ENCODE results near the gene ASCC3. TPM values are rescaled to one million over a fixed set of nuclear protein-coding genes. Genes with fewer than 3 reads are reported as not detected.
A peak's percentile ranks its signal among the peaks of the same experiment; 100 is the strongest.

ASCC3 gene
- total and polyA plus RNA-seq, 2 experiments from 2014 or later = 92.9 to 129 TPM

- TF ChIP-seq EZH2phosphoT487 (IDR thresholded peaks at IDR 0.05; ENCODE audit: unreplicated experiment) (no peak), REST (IDR thresholded peaks at IDR 0.05; ENCODE audit: unreplicated experiment) (no peak), ZNF114 (CRISPR knock-in tag; IDR thresholded peaks at IDR 0.05) (no peak), JUNB (IDR thresholded peaks at IDR 0.05; ENCODE audit: unreplicated experiment) (no peak), CTCF (conservative IDR thresholded peaks at IDR 0.05; ENCODE audit: low read depth in 2 of 2) (no peak)
Measured at GRCh38 chr6:100670056-100670455, 211.1 kb downstream of the ASCC3 start (continued).

- DNase-seq (ENCODE audit: low spot score) (peak; percentile 15), ATAC-seq (no peak; the same call in 2 of the 3 replicates)
- H3K4me1 Mint-ChIP-seq = peaks cover 21% of the 10 kb centered on the region
- Histone ChIP-seq H2AFZ (no peak overlapping the region), H3K27ac (ENCODE audit: low read depth) (peak overlapping the region; percentile 11), H3K4me3 (no peak overlapping the region), H3K9me2 (ENCODE audit: insufficient read depth) (no peaks in the 10 kb centered on the region), H3F3A (replicated peaks; ENCODE audit: low read depth) (no peaks in the 10 kb centered on the region), H4K20me1 (replicated peaks; ENCODE audit: insufficient read depth) (no peaks in the 10 kb centered on the region), H3K79me2 (replicated peaks; ENCODE audit: insufficient read depth) (no peaks in the 10 kb centered on the region), H3K27me3 (ENCODE audit: insufficient read depth) (no peaks in the 10 kb centered on the region), H3K4me2 (no peak overlapping the region), H3K36me3 (ENCODE audit: insufficient read depth) (no peaks in the 10 kb centered on the region), H3K4me1 (ENCODE audit: insufficient read depth) (peaks cover 20% of the 10 kb centered on the region)
- no peaks in the 10 kb centered on the region for H3K9me3 Mint-ChIP-seq
- peaks cover 2% of the 10 kb centered on the region for H3K27me3 Mint-ChIP-seq (ENCODE audit: insufficient read depth, low read depth, poor library complexity)
- H3K4me3 Mint-ChIP-seq = no peak overlapping the region
- no peaks in the 10 kb centered on the region; the same call in 2 of the 3 replicates for H3K36me3 Mint-ChIP-seq (ENCODE audit: low read depth)
- 0 out of 2 replicates have a peak overlapping the region, but pooled peaks have one; percentile 50 for H3K27ac Mint-ChIP-seq
- TF ChIP-seq EZH2phosphoT487 (IDR thresholded peaks at IDR 0.05; ENCODE audit: unreplicated experiment) (no peak), CTCF (conservative IDR thresholded peaks at IDR 0.05; ENCODE audit: low read depth in 2 of 2) (no peak), ZNF331 (CRISPR knock-in tag; IDR thresholded peaks at IDR 0.05; ENCODE audit: low read depth) (no peak), JUNB (IDR thresholded peaks at IDR 0.05; ENCODE audit: unreplicated experiment) (no peak), ETS1 (IDR thresholded peaks at IDR 0.05) (no peak), CREB1 (CRISPR knock-in tag; IDR thresholded peaks at IDR 0.05; ENCODE audit: low read depth) (no peak), EZH2 (IDR thresholded peaks at IDR 0.05; ENCODE audit: low read depth, unreplicated experiment) (no peak), ZNF114 (CRISPR knock-in tag; IDR thresholded peaks at IDR 0.05) (no peak)
Measured at GRCh38 chr6:100665041-100665380, 216.1 kb downstream of the ASCC3 start.

All from GM23338 (cell line).